ENCODE measurements around the gene AGMO. TPM values are rescaled to one million over a fixed set of nuclear protein-coding genes. Genes with fewer than 3 reads are reported as not detected.

The AGMO gene
- polyA plus RNA-seq, 1 donor from 2014 or later: not detected

GRCh38 chr7:15580604-15581351 lies 19.0 kb upstream of the AGMO start:
- H3K36me3 Mint-ChIP-seq: no peaks in the 10 kb centered on the region
- no peak overlapping the region for H3K4me3 Mint-ChIP-seq
- H3K27ac Mint-ChIP-seq: no peak overlapping the region
- H3K27me3 Mint-ChIP-seq: no peaks in the 10 kb centered on the region
- H3K9me3 Mint-ChIP-seq: peaks cover 2 to 4% (median 3%) of the 10 kb centered on the region in 3 donors
- H3K4me1 Mint-ChIP-seq: no peaks in the 10 kb centered on the region

DNA sequence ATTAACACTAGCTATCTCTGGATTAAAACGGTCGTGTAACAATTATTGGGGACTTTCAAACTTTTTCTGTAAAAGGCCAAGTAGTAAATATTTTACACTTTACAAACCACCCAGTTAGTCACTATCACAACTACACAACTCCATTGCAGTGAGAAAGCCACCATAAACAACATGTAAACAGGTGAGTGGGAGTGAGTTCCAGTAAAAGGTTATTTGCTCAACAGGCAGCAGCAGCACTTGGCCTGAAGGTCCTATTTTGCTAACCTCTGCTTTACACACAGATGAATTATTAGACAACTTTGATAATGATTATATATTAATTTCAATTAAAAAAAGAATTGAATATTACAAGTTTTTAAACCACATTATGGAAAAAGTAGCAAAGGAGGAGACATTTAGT lies 15.8 kb upstream of the AGMO start:
- H3K9me3 Mint-ChIP-seq: peaks cover 2 to 7% (median 3%) of the 10 kb centered on the region in 3 donors
- peaks cover 0 to 1% (median 0%) of the 10 kb centered on the region in 3 donors for H3K4me1 Mint-ChIP-seq
- H3K4me3 Mint-ChIP-seq: no peak overlapping the region
- H3K36me3 Mint-ChIP-seq: no peaks in the 10 kb centered on the region
- H3K27ac Mint-ChIP-seq: no peak overlapping the region
- H3K27me3 Mint-ChIP-seq: no peaks in the 10 kb centered on the region

DNA sequence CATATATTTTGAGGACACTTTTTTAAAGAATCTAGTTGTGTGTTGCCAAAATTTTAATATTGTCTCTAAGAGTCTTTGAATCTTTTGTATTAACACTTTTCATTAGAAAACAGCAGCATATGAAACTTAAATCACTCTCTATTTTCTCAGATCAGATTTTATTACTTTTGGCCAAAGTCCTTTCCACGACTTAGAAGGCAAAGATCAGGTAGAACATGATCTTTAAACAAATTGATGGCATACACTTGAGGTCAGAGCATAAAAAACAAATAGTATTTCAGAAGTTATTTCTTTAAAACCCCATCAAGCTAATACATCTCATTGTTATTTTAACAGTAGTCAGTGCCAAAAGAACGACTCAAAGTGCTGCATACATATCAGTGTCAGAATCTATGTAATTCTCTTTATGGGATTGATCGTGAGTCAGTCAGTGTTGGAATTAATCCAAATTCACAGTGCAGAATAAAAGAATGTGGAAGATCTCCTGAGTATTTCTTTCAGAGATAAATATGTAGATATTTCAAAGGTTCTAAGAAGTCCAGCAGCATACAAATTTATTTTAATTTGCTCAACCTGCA lies 9.6 kb upstream of the AGMO start:
- no peak overlapping the region for H3K4me3 Mint-ChIP-seq
- H3K9me3 Mint-ChIP-seq: peaks cover 2 to 4% (median 3%) of the 10 kb centered on the region in 3 donors
- no peak overlapping the region for H3K27ac Mint-ChIP-seq
- H3K4me1 Mint-ChIP-seq: peaks cover 0 to 1% (median 0%) of the 10 kb centered on the region in 3 donors
- H3K36me3 Mint-ChIP-seq: no peaks in the 10 kb centered on the region
- no peaks in the 10 kb centered on the region for H3K27me3 Mint-ChIP-seq

DNA sequence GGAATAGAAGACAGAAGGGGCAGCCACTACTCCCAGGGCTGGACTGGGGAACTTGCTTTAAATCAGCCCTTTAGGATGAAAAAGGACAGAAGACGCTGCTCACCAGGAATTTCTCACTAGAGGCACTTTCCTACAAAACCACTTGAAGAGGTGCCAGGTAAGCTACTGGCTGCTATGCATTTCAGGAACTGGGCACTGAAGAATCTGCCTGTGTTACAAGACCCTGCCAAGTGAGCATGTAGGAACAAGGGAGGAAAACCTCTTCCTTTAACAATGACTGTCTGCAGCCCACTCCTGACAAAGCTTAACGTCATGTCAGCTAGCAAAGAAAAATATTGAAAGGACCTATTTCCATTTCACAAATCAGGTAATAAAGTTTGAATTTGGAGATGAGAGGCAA lies 5.8 kb upstream of the AGMO start:
- H3K4me1 Mint-ChIP-seq: no peaks in the 10 kb centered on the region
- no peak overlapping the region for H3K27ac Mint-ChIP-seq
- peaks cover 0 to 4% (median 2%) of the 10 kb centered on the region in 3 donors for H3K9me3 Mint-ChIP-seq
- H3K27me3 Mint-ChIP-seq: no peaks in the 10 kb centered on the region
- H3K4me3 Mint-ChIP-seq: no peak overlapping the region
- H3K36me3 Mint-ChIP-seq: no peaks in the 10 kb centered on the region

DNA sequence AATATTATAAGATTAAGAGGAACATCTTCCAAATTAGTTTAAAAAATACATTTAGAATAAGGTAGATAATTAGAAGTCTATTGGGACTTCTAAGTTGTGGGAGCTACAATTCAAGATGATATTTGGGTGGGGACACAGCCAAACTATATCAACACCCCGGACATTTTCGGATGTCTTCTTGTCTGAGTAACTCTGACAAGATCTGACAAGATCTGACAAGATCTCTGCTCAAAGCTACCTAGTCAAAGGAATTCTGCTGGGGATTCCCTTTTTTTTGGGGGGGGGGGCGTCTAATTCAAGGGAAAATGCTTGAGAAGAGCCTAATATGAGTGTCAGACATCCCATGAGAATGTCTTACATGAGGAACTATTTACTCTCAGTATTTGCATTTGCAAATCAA lies 5.2 kb upstream of the AGMO start:
- no peak overlapping the region for H3K4me3 Mint-ChIP-seq
- H3K27me3 Mint-ChIP-seq: no peaks in the 10 kb centered on the region
- H3K9me3 Mint-ChIP-seq: peaks cover 0 to 4% (median 2%) of the 10 kb centered on the region in 3 donors
- H3K36me3 Mint-ChIP-seq: no peaks in the 10 kb centered on the region
- H3K4me1 Mint-ChIP-seq: no peaks in the 10 kb centered on the region
- no peak overlapping the region for H3K27ac Mint-ChIP-seq

DNA sequence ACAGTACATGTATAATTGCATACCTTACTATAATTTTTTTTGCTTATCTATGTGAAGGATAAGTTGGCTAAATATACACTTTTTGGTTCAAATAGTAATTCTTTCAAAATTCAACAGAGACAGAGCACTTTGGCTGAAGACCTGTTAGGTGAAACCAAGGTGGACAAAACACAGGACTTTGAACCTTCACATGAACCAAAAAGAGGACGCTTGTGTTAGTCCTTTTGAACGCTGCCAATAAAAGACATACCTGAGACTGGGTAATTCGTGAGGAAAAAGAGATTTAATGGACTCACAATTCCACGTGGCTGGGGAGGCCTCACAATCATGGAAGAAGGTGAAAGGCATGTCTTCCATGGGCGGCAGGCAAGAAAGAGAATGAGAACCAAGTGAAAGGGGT lies 4.7 kb upstream of the AGMO start:
- H3K36me3 Mint-ChIP-seq: peaks cover 1% of the 10 kb centered on the region
- H3K4me1 Mint-ChIP-seq: no peaks in the 10 kb centered on the region
- H3K4me3 Mint-ChIP-seq: no peak overlapping the region
- H3K9me3 Mint-ChIP-seq: peaks cover 0 to 4% (median 2%) of the 10 kb centered on the region in 3 donors
- no peak overlapping the region for H3K27ac Mint-ChIP-seq
- H3K27me3 Mint-ChIP-seq: no peaks in the 10 kb centered on the region

DNA sequence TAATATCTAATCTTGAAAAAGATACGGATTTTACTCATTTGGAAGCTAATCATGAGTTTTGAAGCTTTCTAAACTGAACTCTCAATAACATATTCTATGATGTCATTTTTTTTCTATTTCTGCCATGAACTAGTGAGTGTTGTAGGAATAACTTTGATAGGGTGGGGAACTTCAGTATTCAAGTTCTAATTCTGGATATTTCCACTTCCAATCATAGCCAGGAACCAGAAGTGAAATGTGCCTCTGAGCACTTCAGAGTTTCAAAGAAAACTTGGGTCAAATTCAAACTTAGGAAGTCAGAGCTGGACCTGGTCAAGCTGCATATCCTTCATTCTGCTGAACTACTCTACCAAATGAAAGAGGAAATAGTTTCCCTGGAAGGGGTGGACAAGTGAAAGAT lies 847 bp downstream of the AGMO start:
- peaks cover 0 to 12% (median 2%) of the 10 kb centered on the region in 3 donors for H3K9me3 Mint-ChIP-seq
- H3K27ac Mint-ChIP-seq: no peak overlapping the region
- H3K4me1 Mint-ChIP-seq: no peaks in the 10 kb centered on the region
- H3K27me3 Mint-ChIP-seq: no peaks in the 10 kb centered on the region
- H3K36me3 Mint-ChIP-seq: peaks cover 1% of the 10 kb centered on the region
- H3K4me3 Mint-ChIP-seq: no peak overlapping the region

- Mint-ChIP-seq H3K4me1 (no peaks in the 10 kb centered on the region), H3K9me3 (peaks cover 0 to 8% (median 2%) of the 10 kb centered on the region in 3 donors), H3K4me3 (no peak overlapping the region), H3K27ac (no peak overlapping the region), H3K36me3 (peaks cover 1% of the 10 kb centered on the region), H3K27me3 (no peaks in the 10 kb centered on the region)
Observed at GRCh38 chr7:15559416-15559928, 2.3 kb downstream of the AGMO start.

GRCh38 chr7:15558756-15559155 lies 3.1 kb downstream of the AGMO start:
- Mint-ChIP-seq H3K27me3 (no peaks in the 10 kb centered on the region), H3K36me3 (peaks cover 1% of the 10 kb centered on the region), H3K4me1 (no peaks in the 10 kb centered on the region), H3K27ac (no peak overlapping the region), H3K9me3 (peaks cover 0 to 8% (median 4%) of the 10 kb centered on the region in 3 donors), H3K4me3 (no peak overlapping the region)

GRCh38 chr7:15557686-15558085 lies 4.1 kb downstream of the AGMO start:
- Mint-ChIP-seq H3K4me3 (no peak overlapping the region), H3K4me1 (no peaks in the 10 kb centered on the region), H3K27me3 (no peaks in the 10 kb centered on the region), H3K9me3 (peaks cover 0 to 8% (median 2%) of the 10 kb centered on the region in 3 donors), H3K36me3 (peaks cover 1% of the 10 kb centered on the region), H3K27ac (no peak overlapping the region)

GRCh38 chr7:15557186-15557585 lies 4.6 kb downstream of the AGMO start:
- H3K36me3 Mint-ChIP-seq: peaks cover 1% of the 10 kb centered on the region
- no peak overlapping the region for H3K27ac Mint-ChIP-seq
- H3K4me1 Mint-ChIP-seq: no peaks in the 10 kb centered on the region
- H3K9me3 Mint-ChIP-seq: peaks cover 0 to 8% (median 2%) of the 10 kb centered on the region in 3 donors
- H3K4me3 Mint-ChIP-seq: no peak overlapping the region
- H3K27me3 Mint-ChIP-seq: no peaks in the 10 kb centered on the region

DNA sequence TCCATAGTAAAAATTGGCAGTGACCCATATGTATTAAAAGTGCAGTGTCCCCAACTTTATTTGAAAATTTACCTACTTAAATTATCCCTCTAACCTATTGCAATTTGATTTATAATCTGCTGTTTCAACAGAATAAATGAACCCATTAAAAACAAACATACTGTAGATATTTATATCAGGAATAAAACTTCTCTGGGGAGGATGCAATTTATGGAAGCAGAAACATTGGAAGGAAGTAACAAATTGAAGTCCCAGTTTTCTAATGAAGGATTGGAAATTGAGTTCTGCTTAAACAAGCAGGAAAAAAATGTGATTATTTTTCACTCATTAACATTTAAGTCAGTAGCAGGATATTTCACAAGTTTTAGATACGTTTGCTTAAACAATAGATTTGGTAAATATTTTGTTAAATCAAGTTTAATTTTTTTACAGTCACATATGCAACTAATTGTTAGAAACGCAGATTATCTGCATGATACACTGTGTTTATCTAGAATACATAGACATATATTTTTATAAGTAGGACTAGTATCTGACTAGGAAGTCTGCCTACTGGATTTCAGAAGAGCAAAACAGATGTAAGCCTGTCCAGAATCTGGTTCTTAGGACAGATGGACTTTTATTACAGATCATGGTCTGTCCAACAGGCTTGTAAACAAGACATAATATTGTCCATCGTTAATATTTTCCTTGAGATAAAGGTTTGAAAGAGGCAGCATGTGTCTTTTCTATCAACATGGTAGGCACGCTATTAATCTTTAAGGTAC lies 5.3 kb downstream of the AGMO start:
- Mint-ChIP-seq H3K36me3 (no peaks in the 10 kb centered on the region), H3K4me1 (no peaks in the 10 kb centered on the region), H3K9me3 (peaks cover 0 to 8% (median 2%) of the 10 kb centered on the region in 3 donors), H3K27me3 (no peaks in the 10 kb centered on the region), H3K4me3 (no peak overlapping the region), H3K27ac (no peak overlapping the region)

GRCh38 chr7:15555381-15555859 lies 6.4 kb downstream of the AGMO start:
- H3K27me3 Mint-ChIP-seq: no peaks in the 10 kb centered on the region
- no peaks in the 10 kb centered on the region for H3K4me1 Mint-ChIP-seq
- no peaks in the 10 kb centered on the region for H3K36me3 Mint-ChIP-seq
- no peak overlapping the region for H3K27ac Mint-ChIP-seq
- no peak overlapping the region for H3K4me3 Mint-ChIP-seq
- peaks cover 0 to 8% (median 2%) of the 10 kb centered on the region in 3 donors for H3K9me3 Mint-ChIP-seq

- H3K9me3 Mint-ChIP-seq: peaks cover 0 to 8% (median 2%) of the 10 kb centered on the region in 3 donors
- no peak overlapping the region for H3K27ac Mint-ChIP-seq
- no peaks in the 10 kb centered on the region for H3K4me1 Mint-ChIP-seq
- H3K36me3 Mint-ChIP-seq: no peaks in the 10 kb centered on the region
- H3K4me3 Mint-ChIP-seq: no peak overlapping the region
- no peaks in the 10 kb centered on the region for H3K27me3 Mint-ChIP-seq
Observed at GRCh38 chr7:15554744-15555143, 7.1 kb downstream of the AGMO start.

GRCh38 chr7:15554081-15554480 lies 7.7 kb downstream of the AGMO start:
- Mint-ChIP-seq H3K27me3 (no peaks in the 10 kb centered on the region), H3K4me1 (no peaks in the 10 kb centered on the region), H3K27ac (no peak overlapping the region), H3K36me3 (no peaks in the 10 kb centered on the region), H3K4me3 (no peak overlapping the region), H3K9me3 (peaks cover 0 to 2% (median 2%) of the 10 kb centered on the region in 3 donors)
